Measurements from ENCODE around the gene GHSR.

GHSR gene

GRCh38 chr3:172456404-172456803 lies 8.1 kb upstream of the GHSR start:
- Histone ChIP-seq H3K9ac (ENCODE audit: low read length) (no peak overlapping the region), H3K79me2 (ENCODE audit: low read length) (no peaks in the 10 kb centered on the region), H2AFZ (ENCODE audit: low read depth, low read length) (no peak overlapping the region), H3K36me3 (replicated peaks; ENCODE audit: low read depth, low read length) (no peaks in the 10 kb centered on the region), H3K4me3 (ENCODE audit: low read length) (no peak overlapping the region), H3K4me2 (ENCODE audit: low read length) (no peak overlapping the region), H3K9me3 (ENCODE audit: insufficient read depth, low read length) (no peaks in the 10 kb centered on the region), H4K20me1 (ENCODE audit: insufficient read depth, low read length) (no peaks in the 10 kb centered on the region), H3K4me1 (ENCODE audit: low read length) (no peaks in the 10 kb centered on the region), H3K27me3 (ENCODE audit: low read depth, low read length) (no peaks in the 10 kb centered on the region), H3K27ac (ENCODE audit: low read length) (no peak overlapping the region)
- no peak for TF ChIP-seq EZH2phosphoT487 (IDR thresholded peaks at IDR 0.05; ENCODE audit: low read depth)
- TF ChIP-seq, protein P1, sequence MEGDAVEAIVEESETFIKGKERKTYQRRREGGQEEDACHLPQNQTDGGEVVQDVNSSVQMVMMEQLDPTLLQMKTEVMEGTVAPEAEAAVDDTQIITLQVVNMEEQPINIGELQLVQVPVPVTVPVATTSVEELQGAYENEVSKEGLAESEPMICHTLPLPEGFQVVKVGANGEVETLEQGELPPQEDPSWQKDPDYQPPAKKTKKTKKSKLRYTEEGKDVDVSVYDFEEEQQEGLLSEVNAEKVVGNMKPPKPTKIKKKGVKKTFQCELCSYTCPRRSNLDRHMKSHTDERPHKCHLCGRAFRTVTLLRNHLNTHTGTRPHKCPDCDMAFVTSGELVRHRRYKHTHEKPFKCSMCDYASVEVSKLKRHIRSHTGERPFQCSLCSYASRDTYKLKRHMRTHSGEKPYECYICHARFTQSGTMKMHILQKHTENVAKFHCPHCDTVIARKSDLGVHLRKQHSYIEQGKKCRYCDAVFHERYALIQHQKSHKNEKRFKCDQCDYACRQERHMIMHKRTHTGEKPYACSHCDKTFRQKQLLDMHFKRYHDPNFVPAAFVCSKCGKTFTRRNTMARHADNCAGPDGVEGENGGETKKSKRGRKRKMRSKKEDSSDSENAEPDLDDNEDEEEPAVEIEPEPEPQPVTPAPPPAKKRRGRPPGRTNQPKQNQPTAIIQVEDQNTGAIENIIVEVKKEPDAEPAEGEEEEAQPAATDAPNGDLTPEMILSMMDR (IDR thresholded peaks at IDR 0.05; ENCODE audit: low read depth, low read length), result no peak

GRCh38 chr3:172454180-172454579 lies 5.9 kb upstream of the GHSR start:
- no peaks in the 10 kb centered on the region for H3K4me1 ChIP-seq (ENCODE audit: low read length)
- H3K9ac ChIP-seq (ENCODE audit: low read length), result no peak overlapping the region

GRCh38 chr3:172449466-172450149 lies 1.4 kb upstream of the GHSR start:
- no peaks in the 10 kb centered on the region for H3K9me3 ChIP-seq (ENCODE audit: insufficient read depth, low read length)
- H3K36me3 ChIP-seq (replicated peaks; ENCODE audit: low read depth, low read length), result no peaks in the 10 kb centered on the region
- no peak overlapping the region for H2AFZ ChIP-seq (ENCODE audit: low read depth, low read length)
- TF ChIP-seq, protein P1 (IDR thresholded peaks at IDR 0.05; ENCODE audit: low read depth, low read length), result no peak
- TF ChIP-seq EZH2phosphoT487 (IDR thresholded peaks at IDR 0.05; ENCODE audit: low read depth), result no peak
- no peaks in the 10 kb centered on the region for H3K27me3 ChIP-seq (ENCODE audit: low read depth, low read length)
- no peaks in the 10 kb centered on the region for H3K4me1 ChIP-seq (ENCODE audit: low read length)
- no peak overlapping the region for H3K27ac ChIP-seq (ENCODE audit: low read length)
- no peaks in the 10 kb centered on the region for H3K79me2 ChIP-seq (ENCODE audit: low read length)
- H3K9ac ChIP-seq (ENCODE audit: low read length), result no peak overlapping the region
- no peaks in the 10 kb centered on the region; the same call in 1 of the 2 replicates for H4K20me1 ChIP-seq (ENCODE audit: insufficient read depth, low read length)
- H3K4me3 ChIP-seq (ENCODE audit: low read length), result no peak overlapping the region
- no peak overlapping the region for H3K4me2 ChIP-seq (ENCODE audit: low read length)

More at GRCh38 chr3:172454180-172454579, 5.9 kb upstream of the GHSR start:
- TF ChIP-seq EZH2phosphoT487 (IDR thresholded peaks at IDR 0.05; ENCODE audit: low read depth), result no peak
- TF ChIP-seq, protein P1 (IDR thresholded peaks at IDR 0.05; ENCODE audit: low read depth, low read length), result no peak
- Histone ChIP-seq H3K27me3 (ENCODE audit: low read depth, low read length) (no peaks in the 10 kb centered on the region), H3K27ac (ENCODE audit: low read length) (no peak overlapping the region), H2AFZ (ENCODE audit: low read depth, low read length) (no peak overlapping the region), H3K36me3 (replicated peaks; ENCODE audit: low read depth, low read length) (no peaks in the 10 kb centered on the region), H4K20me1 (ENCODE audit: insufficient read depth, low read length) (no peaks in the 10 kb centered on the region), H3K4me3 (ENCODE audit: low read length) (no peak overlapping the region), H3K79me2 (ENCODE audit: low read length) (no peaks in the 10 kb centered on the region), H3K9me3 (ENCODE audit: insufficient read depth, low read length) (no peaks in the 10 kb centered on the region), H3K4me2 (ENCODE audit: low read length) (no peak overlapping the region)

GRCh38 chr3:172448661-172449465 lies 607 bp upstream of the GHSR start:
- H3K36me3 ChIP-seq (replicated peaks; ENCODE audit: low read depth, low read length), result no peaks in the 10 kb centered on the region
- no peak overlapping the region for H3K9ac ChIP-seq (ENCODE audit: low read length)
- TF ChIP-seq EZH2phosphoT487 (IDR thresholded peaks at IDR 0.05; ENCODE audit: low read depth), result no peak
- TF ChIP-seq, protein P1 (IDR thresholded peaks at IDR 0.05; ENCODE audit: low read depth, low read length), result no peak
- H3K79me2 ChIP-seq (ENCODE audit: low read length), result no peaks in the 10 kb centered on the region
- no peaks in the 10 kb centered on the region for H3K27me3 ChIP-seq (ENCODE audit: low read depth, low read length)
- H2AFZ ChIP-seq (ENCODE audit: low read depth, low read length), result no peak overlapping the region
- H3K4me2 ChIP-seq (ENCODE audit: low read length), result no peak overlapping the region
- no peaks in the 10 kb centered on the region for H3K9me3 ChIP-seq (ENCODE audit: insufficient read depth, low read length)
- H3K4me1 ChIP-seq (ENCODE audit: low read length), result no peaks in the 10 kb centered on the region
- H4K20me1 ChIP-seq (ENCODE audit: insufficient read depth, low read length), result no peaks in the 10 kb centered on the region; the same call in 1 of the 2 replicates
- H3K4me3 ChIP-seq (ENCODE audit: low read length), result no peak overlapping the region
- no peak overlapping the region for H3K27ac ChIP-seq (ENCODE audit: low read length)

Measured in OCI-LY3 (cell line).